Measurements from ENCODE around the gene ELAVL4.

DNA sequence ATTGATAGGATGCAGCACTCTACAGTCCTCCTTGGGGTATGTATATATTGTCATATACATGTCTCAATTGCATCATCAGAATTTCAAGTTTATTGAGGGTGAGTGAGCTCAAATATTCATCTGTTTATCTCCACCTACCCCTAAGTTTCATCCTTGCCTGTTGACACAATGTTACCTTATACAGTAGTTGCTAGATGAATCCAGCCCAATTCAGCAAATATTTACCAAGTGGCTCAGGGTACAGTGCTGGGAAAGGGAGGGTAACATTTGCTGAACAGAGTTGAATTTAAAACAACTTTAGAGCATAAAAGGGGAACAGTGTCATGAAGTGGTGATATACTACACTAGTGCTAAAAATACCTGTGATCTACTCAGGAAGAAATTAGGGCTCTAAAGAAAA is 14.4 kb downstream of the ELAVL4 start:
- TF ChIP-seq, protein P1, sequence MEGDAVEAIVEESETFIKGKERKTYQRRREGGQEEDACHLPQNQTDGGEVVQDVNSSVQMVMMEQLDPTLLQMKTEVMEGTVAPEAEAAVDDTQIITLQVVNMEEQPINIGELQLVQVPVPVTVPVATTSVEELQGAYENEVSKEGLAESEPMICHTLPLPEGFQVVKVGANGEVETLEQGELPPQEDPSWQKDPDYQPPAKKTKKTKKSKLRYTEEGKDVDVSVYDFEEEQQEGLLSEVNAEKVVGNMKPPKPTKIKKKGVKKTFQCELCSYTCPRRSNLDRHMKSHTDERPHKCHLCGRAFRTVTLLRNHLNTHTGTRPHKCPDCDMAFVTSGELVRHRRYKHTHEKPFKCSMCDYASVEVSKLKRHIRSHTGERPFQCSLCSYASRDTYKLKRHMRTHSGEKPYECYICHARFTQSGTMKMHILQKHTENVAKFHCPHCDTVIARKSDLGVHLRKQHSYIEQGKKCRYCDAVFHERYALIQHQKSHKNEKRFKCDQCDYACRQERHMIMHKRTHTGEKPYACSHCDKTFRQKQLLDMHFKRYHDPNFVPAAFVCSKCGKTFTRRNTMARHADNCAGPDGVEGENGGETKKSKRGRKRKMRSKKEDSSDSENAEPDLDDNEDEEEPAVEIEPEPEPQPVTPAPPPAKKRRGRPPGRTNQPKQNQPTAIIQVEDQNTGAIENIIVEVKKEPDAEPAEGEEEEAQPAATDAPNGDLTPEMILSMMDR (IDR thresholded peaks at IDR 0.05): no peak
- TF ChIP-seq EP300 (IDR thresholded peaks at IDR 0.05): no peak
- no peak for TF ChIP-seq POLR2AphosphoS5 (IDR thresholded peaks at IDR 0.05)
